Thymus (tissue), 11 donors: ENCODE data around the gene GLG1. TPM values are rescaled to one million over a fixed set of nuclear protein-coding genes. Genes with fewer than 3 reads are reported as not detected.
A peak's percentile ranks its signal among the peaks of the same experiment; 100 is the strongest.

Source experiments
- DNase-seq, 9 donors: peaks; one replicate each; pipeline ENCODE4 v3.0.0-alpha.2; 2013; ENCODE audit warnings: low spot score in 9 of 9, low read depth in 6 of 9, missing footprints in 1 of 9
- H3K27ac ChIP-seq, 2 donors: one replicate each; pipeline ENCODE4 v1.5.1; 2013; ENCODE audit warnings: control low read depth in 1 of 2, low read depth in 1 of 2, low read length in 1 of 2, mild to moderate bottlenecking in 1 of 2, moderate library complexity in 1 of 2
- H3K27me3 ChIP-seq, 2 donors: one replicate each; pipeline ENCODE4 v1.5.1; 2013; ENCODE audit warnings: low read length in 1 of 2; ENCODE audit not compliant: control insufficient read depth in 2 of 2, insufficient read depth in 1 of 2
- H3K36me3 ChIP-seq, 2 donors: one replicate each; pipeline ENCODE4 v1.5.1; 2013; ENCODE audit warnings: low read length in 1 of 2, mild to moderate bottlenecking in 1 of 2, moderate library complexity in 1 of 2; ENCODE audit not compliant: control insufficient read depth in 2 of 2, insufficient read depth in 2 of 2
- H3K4me1 ChIP-seq, 2 donors: one replicate each; pipeline ENCODE4 v1.5.1; 2013; ENCODE audit warnings: low read length in 2 of 2; ENCODE audit not compliant: control insufficient read depth in 2 of 2, insufficient read depth in 2 of 2
- H3K4me3 ChIP-seq, 2 donors: one replicate each; pipeline ENCODE4 v1.5.1; 2013; ENCODE audit warnings: low read length in 2 of 2, control low read depth in 1 of 2, mild to moderate bottlenecking in 1 of 2
- H3K9me3 ChIP-seq, 2 donors: one replicate each; pipeline ENCODE4 v1.5.1; 2013; ENCODE audit warnings: low read length in 1 of 2, mild to moderate bottlenecking in 1 of 2; ENCODE audit not compliant: control insufficient read depth in 2 of 2, insufficient read depth in 1 of 2
- WGBS: extraction: QIAGEN DNeasy Blood & Tissue Kit; methylation state at CpG from one replicate; pipeline ENCODE4 v1.1.7; 2013; 5-methylcytosine and 5-hydroxymethylcytosine counted together
- polyA plus RNA-seq: library from polyadenylated mRNA; stranded (reverse); fragments of 200-250 nt; gene quantifications from one replicate; pipeline ENCODE4 v1.2.3, GENCODE V29; 2013
- total RNA-seq: library from RNA; stranded (reverse); fragments of 120-200 nt; gene quantifications from one replicate; pipeline ENCODE4 v1.2.4, GENCODE V29; 2013
- donor health status: healthy.

Gene GLG1
- total and polyA plus RNA-seq, 2 donors, result 31.7 to 38.4 TPM

- 68% methylated on average over 4 of the region's 4 CpGs for WGBS
- peak in 3 of 9 donors; percentile 17 to 66 (median 41) for DNase-seq
- no peaks in the 10 kb centered on the region for H3K27me3 ChIP-seq
- no peaks in the 10 kb centered on the region for H3K9me3 ChIP-seq
- no peak overlapping the region for H3K4me3 ChIP-seq
- peaks cover 73 to 87% of the 10 kb centered on the region in 2 donors for H3K36me3 ChIP-seq
- no peak overlapping the region for H3K27ac ChIP-seq
- H3K4me1 ChIP-seq, result no peaks in the 10 kb centered on the region
These were observed 16.4 kb upstream of the GLG1 start for GRCh38 chr16:74623214-74623838.

GRCh38 chr16:74622005-74622404 is 15.1 kb upstream of the GLG1 start:
- WGBS, result over 99% methylated on average over 4 of the region's 4 CpGs
- H3K27me3 ChIP-seq, result no peaks in the 10 kb centered on the region
- no peaks in the 10 kb centered on the region for H3K4me1 ChIP-seq
- H3K36me3 ChIP-seq, result peaks cover 65 to 80% of the 10 kb centered on the region in 2 donors
- no peak overlapping the region for H3K27ac ChIP-seq
- H3K4me3 ChIP-seq, result no peak overlapping the region
- no peaks in the 10 kb centered on the region for H3K9me3 ChIP-seq
- no peak for DNase-seq

- no peak overlapping the region for H3K4me3 ChIP-seq
- DNase-seq, result no peak
- H3K36me3 ChIP-seq, result peaks cover 37 to 48% of the 10 kb centered on the region in 2 donors
- no peaks in the 10 kb centered on the region for H3K27me3 ChIP-seq
- H3K27ac ChIP-seq, result no peak overlapping the region
- 94% methylated on average over 1 of the region's 1 CpG for WGBS
- no peaks in the 10 kb centered on the region for H3K9me3 ChIP-seq
- no peaks in the 10 kb centered on the region for H3K4me1 ChIP-seq
These were observed 10.4 kb upstream of the GLG1 start for GRCh38 chr16:74617206-74617788.

GRCh38 chr16:74611721-74612120 is 4.8 kb upstream of the GLG1 start:
- H3K27me3 ChIP-seq, result no peaks in the 10 kb centered on the region
- no peak overlapping the region for H3K4me3 ChIP-seq
- no peak for DNase-seq
- H3K27ac ChIP-seq, result no peak overlapping the region
- 92% methylated on average over 1 of the region's 1 CpG for WGBS
- H3K36me3 ChIP-seq, result peaks cover 9 to 10% of the 10 kb centered on the region in 2 donors
- no peaks in the 10 kb centered on the region for H3K9me3 ChIP-seq
- H3K4me1 ChIP-seq, result peaks cover 0 to 12% of the 10 kb centered on the region in 2 donors

GRCh38 chr16:74608944-74609343 is 2.0 kb upstream of the GLG1 start:
- Histone ChIP-seq H3K27me3 (no peaks in the 10 kb centered on the region), H3K9me3 (no peaks in the 10 kb centered on the region), H3K4me1 (peaks cover 4 to 19% of the 10 kb centered on the region in 2 donors), H3K4me3 (no peak overlapping the region), H3K36me3 (no peaks in the 10 kb centered on the region), H3K27ac (no peak overlapping the region)
- WGBS, result 10% methylated on average over 6 of the region's 6 CpGs
- peak in 1 of 9 donors; percentile 31 for DNase-seq

GRCh38 chr16:74608381-74608780 is 1.5 kb upstream of the GLG1 start:
- peaks cover 6 to 22% of the 10 kb centered on the region in 2 donors for H3K4me1 ChIP-seq
- no peak overlapping the region for H3K27ac ChIP-seq
- WGBS, result 76% methylated on average over 6 of the region's 6 CpGs
- H3K4me3 ChIP-seq, result no peak overlapping the region
- no peak for DNase-seq
- no peaks in the 10 kb centered on the region for H3K27me3 ChIP-seq
- no peaks in the 10 kb centered on the region for H3K36me3 ChIP-seq
- H3K9me3 ChIP-seq, result no peaks in the 10 kb centered on the region

GRCh38 chr16:74607962-74608356 is 1.0 kb upstream of the GLG1 start:
- no peaks in the 10 kb centered on the region for H3K36me3 ChIP-seq
- 94% methylated on average over 6 of the region's 6 CpGs for WGBS
- H3K27me3 ChIP-seq, result no peaks in the 10 kb centered on the region
- H3K27ac ChIP-seq, result no peak overlapping the region
- no peaks in the 10 kb centered on the region for H3K9me3 ChIP-seq
- H3K4me3 ChIP-seq, result no peak overlapping the region
- no peak for DNase-seq
- H3K4me1 ChIP-seq, result peaks cover 6 to 22% of the 10 kb centered on the region in 2 donors

GRCh38 chr16:74607310-74607961 is 522 bp upstream of the GLG1 start:
- no peaks in the 10 kb centered on the region for H3K27me3 ChIP-seq
- H3K36me3 ChIP-seq, result no peaks in the 10 kb centered on the region
- peaks cover 6 to 22% of the 10 kb centered on the region in 2 donors for H3K4me1 ChIP-seq
- H3K9me3 ChIP-seq, result no peaks in the 10 kb centered on the region
- WGBS, result 34% methylated on average over 14 of the region's 14 CpGs
- DNase-seq, result no peak
- H3K4me3 ChIP-seq, result peak overlapping the region; percentile 83 to 85
- peak overlapping the region; percentile 73 to 97 for H3K27ac ChIP-seq

- no peaks in the 10 kb centered on the region for H3K9me3 ChIP-seq
- WGBS, result 13% methylated on average over 17 of the region's 17 CpGs
- no peaks in the 10 kb centered on the region for H3K27me3 ChIP-seq
- peaks cover 12 to 24% of the 10 kb centered on the region in 2 donors for H3K4me1 ChIP-seq
- peak overlapping the region; percentile 83 to 85 for H3K4me3 ChIP-seq
- peak overlapping the region; percentile 97 for H3K27ac ChIP-seq
- no peaks in the 10 kb centered on the region for H3K36me3 ChIP-seq
- DNase-seq, result peak in 1 of 9 donors; percentile 19
These were observed 981 bp downstream of the GLG1 start for GRCh38 chr16:74605746-74606520.
